Nephron progenitor cell (in vitro differentiated cells): ENCODE data around the gene BRI3.
A peak's percentile ranks its signal among the peaks of the same experiment; 100 is the strongest.

Experiments used
- DNase-seq: peaks from one replicate; pipeline ENCODE4 v3.0.0; 2021
- H3K27ac Mint-ChIP-seq: 2 replicates; pipeline ENCODE4 v1.8.0; 2021; ENCODE audit warnings: mild to moderate bottlenecking, moderate library complexity, mixed read lengths
- H3K27me3 Mint-ChIP-seq: 2 replicates; pipeline ENCODE4 v1.8.0; 2021; ENCODE audit warnings: mild to moderate bottlenecking, low read depth, mixed read lengths; ENCODE audit not compliant: poor library complexity
- H3K36me3 Mint-ChIP-seq: 2 replicates; pipeline ENCODE4 v1.8.0; 2021; ENCODE audit warnings: low read depth, mixed read lengths
- H3K4me1 Mint-ChIP-seq: 2 replicates; pipeline ENCODE4 v1.8.0; 2021; ENCODE audit warnings: mixed read lengths
- H3K4me3 Mint-ChIP-seq: 2 replicates; pipeline ENCODE4 v1.8.0; 2021; ENCODE audit warnings: mild to moderate bottlenecking, moderate library complexity, mixed read lengths
- H3K9me3 Mint-ChIP-seq: 2 replicates; pipeline ENCODE4 v1.8.0; 2021; ENCODE audit warnings: mild to moderate bottlenecking, moderate library complexity, mixed read lengths
- TF ChIP-seq, protein P1 (sequence below): fragments of 200-600 bp; sonication (generic); IDR thresholded peaks from 2 replicates; pipeline ENCODE4 v1.5.0; 2021; ENCODE audit warnings: antibody characterized with exemption

BRI3 gene

DNA sequence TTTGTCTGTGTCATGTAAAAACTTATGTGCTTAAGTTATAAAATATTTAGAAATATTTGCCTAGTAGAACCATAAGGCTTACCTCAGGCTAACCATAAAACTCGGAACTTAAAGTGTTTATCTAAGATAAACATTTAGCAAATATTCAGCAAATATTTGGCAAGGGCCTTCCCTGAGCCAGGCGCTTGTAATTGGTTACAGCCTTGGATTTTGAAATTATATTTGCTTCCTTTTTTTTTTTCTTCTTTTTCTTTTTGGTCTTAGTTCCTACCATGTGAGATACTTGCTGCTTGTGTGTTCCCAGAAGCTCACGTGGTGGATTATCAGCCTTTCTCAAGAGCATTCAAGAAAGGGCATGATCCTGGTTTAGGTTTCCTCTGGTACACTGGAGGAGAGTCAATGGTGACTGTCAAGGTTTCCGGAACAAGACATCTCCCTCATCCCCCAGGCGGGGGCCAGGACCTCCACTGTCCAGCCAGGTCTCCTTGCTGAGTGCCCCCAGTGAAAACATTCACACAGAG is 5.2 kb upstream of the BRI3 start:
- Mint-ChIP-seq H3K27ac (no peak overlapping the region), H3K27me3 (no peaks in the 10 kb centered on the region), H3K4me1 (peaks cover 10% of the 10 kb centered on the region), H3K36me3 (no peaks in the 10 kb centered on the region), H3K9me3 (no peaks in the 10 kb centered on the region), H3K4me3 (no peak overlapping the region)
- TF ChIP-seq, protein P1, sequence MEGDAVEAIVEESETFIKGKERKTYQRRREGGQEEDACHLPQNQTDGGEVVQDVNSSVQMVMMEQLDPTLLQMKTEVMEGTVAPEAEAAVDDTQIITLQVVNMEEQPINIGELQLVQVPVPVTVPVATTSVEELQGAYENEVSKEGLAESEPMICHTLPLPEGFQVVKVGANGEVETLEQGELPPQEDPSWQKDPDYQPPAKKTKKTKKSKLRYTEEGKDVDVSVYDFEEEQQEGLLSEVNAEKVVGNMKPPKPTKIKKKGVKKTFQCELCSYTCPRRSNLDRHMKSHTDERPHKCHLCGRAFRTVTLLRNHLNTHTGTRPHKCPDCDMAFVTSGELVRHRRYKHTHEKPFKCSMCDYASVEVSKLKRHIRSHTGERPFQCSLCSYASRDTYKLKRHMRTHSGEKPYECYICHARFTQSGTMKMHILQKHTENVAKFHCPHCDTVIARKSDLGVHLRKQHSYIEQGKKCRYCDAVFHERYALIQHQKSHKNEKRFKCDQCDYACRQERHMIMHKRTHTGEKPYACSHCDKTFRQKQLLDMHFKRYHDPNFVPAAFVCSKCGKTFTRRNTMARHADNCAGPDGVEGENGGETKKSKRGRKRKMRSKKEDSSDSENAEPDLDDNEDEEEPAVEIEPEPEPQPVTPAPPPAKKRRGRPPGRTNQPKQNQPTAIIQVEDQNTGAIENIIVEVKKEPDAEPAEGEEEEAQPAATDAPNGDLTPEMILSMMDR, result no peak
- DNase-seq, result no peak

DNA sequence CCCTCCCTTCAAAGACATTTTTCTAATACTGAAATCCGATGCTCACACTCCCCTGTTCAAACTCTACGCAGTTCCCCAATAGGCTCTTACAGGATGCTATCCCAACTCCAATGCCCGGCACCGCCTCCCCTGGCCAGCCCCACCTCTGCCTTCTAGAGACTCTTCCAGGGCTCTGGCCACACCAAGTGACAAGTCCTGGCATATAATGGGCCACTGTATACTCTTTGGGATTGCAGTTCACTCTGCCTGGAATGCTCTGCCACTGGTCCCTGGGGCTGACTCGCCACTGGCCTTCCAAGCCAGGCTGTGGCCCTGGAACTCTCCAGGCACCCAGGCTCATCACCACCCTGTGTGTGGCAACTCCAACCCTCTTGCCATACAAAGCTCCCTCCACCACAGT is 3.1 kb upstream of the BRI3 start:
- no peaks in the 10 kb centered on the region for H3K9me3 Mint-ChIP-seq
- H3K4me3 Mint-ChIP-seq, result no peak overlapping the region
- H3K36me3 Mint-ChIP-seq, result no peaks in the 10 kb centered on the region
- TF ChIP-seq, protein P1, result no peak
- peaks cover 22% of the 10 kb centered on the region for H3K4me1 Mint-ChIP-seq
- peak overlapping the region; percentile 82 for H3K27ac Mint-ChIP-seq
- H3K27me3 Mint-ChIP-seq, result no peaks in the 10 kb centered on the region
- DNase-seq, result no peak

DNA sequence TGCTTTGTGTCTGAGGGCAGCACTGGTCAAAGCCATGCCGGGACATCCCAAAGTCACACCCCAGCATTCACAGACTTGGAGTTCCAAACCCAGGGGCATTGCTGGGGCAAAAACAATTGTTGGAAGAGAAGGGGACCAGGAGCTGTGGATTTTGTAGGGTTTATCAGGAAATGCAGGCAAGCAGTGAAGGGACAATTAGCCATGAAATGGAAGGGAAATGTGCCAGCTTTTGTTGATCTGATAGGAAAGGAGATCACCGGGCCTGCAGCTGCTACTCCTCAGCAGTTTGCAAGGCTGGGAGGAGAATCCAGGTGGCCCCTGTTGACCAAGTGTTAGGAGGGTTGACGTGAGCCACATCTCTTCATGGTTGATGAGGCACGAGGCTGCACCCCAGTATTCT is 2.5 kb upstream of the BRI3 start:
- Mint-ChIP-seq H3K27ac (no peak overlapping the region), H3K9me3 (no peaks in the 10 kb centered on the region), H3K4me3 (peak overlapping the region; percentile 34), H3K4me1 (peaks cover 26% of the 10 kb centered on the region), H3K36me3 (no peaks in the 10 kb centered on the region), H3K27me3 (no peaks in the 10 kb centered on the region)
- TF ChIP-seq, protein P1, result no peak
- DNase-seq, result no peak

DNA sequence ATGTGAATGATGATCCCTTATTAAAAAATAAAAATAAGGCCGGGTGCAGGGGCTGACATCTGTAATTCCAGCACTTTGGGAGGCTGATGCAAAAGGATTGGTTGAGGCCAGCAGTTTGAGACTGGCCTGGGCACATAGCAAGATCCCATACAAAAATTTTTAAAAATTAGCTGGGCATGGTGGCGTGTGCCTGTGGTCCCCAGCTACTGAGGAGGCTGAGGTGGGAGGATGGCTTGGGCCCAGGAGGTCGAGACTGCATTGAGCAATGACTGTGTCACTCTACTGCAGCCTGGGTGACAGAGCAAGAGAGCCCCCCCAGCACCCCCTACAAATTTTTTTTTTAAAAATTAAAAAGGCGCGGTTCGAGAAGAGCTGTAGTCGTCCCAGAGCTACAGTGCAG is 1.2 kb upstream of the BRI3 start:
- H3K27ac Mint-ChIP-seq, result no peak overlapping the region
- DNase-seq, result no peak
- peaks cover 39% of the 10 kb centered on the region for H3K4me1 Mint-ChIP-seq
- no peaks in the 10 kb centered on the region for H3K9me3 Mint-ChIP-seq
- no peaks in the 10 kb centered on the region for H3K27me3 Mint-ChIP-seq
- H3K36me3 Mint-ChIP-seq, result no peaks in the 10 kb centered on the region
- TF ChIP-seq, protein P1, result no peak
- H3K4me3 Mint-ChIP-seq, result peak overlapping the region; percentile 81

DNA sequence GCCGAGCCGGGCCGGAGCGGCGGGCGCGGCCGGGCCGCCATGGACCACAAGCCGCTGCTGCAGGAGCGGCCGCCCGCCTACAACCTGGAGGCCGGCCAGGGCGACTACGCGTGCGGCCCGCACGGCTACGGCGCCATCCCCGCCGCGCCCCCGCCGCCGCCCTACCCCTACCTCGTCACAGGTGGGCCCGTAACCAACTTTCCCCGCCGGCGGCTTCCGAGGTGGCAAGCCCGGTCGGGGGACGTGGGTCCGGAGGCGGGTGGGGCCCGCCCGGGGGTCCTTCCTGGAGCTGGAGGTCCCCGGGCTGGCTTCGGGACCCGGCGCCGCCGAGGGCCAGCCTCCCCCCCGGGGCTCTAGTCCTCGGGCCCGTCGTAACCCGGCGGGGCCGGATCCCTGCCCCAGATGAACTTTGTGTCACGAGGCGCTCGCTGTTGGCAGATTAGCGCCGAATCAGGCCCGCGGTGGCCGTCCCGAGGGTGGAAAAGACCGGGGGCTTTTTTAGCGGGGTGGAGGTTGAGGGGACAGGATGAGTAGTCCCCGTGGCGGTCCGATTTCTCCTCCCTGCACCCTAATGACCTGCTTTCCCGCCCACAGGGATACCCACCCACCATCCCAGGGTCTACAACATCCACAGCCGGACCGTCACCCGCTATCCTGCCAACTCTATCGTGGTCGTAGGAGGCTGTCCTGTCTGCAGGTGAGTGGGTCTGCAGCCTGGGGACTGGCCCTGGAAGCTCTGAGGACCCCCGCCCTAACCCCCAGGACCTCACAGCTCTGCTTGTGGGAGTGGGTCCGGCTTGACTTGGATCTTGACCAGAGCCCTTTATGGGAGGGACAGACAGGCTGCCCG is 496 bp downstream of the BRI3 start:
- Mint-ChIP-seq H3K4me1 (peaks cover 46% of the 10 kb centered on the region), H3K27ac (no peak overlapping the region), H3K27me3 (no peaks in the 10 kb centered on the region), H3K9me3 (no peaks in the 10 kb centered on the region), H3K36me3 (no peaks in the 10 kb centered on the region), H3K4me3 (peak overlapping the region; percentile 92)
- DNase-seq, result no peak
- TF ChIP-seq, protein P1, result no peak

DNA sequence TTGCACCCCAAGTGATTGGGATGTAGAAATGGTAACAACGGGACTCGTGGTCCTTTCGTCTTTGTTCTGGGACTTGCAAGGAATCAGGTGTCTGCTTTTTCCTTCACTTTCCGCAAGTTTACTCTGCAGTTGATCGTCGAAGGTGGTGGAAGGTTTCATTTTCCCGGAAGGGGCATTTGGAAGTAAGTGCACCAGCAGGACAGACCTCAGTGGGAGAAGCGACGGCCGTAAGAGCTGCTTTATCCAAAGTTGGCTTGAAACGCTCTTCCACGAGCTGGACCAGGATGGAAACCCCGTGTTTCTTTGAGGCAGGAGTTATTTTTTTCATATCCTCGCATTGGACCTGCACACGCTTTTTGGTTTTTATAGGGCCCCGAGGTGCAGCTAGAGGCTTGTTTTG is 1.2 kb downstream of the BRI3 start:
- H3K27me3 Mint-ChIP-seq, result no peaks in the 10 kb centered on the region
- peaks cover 51% of the 10 kb centered on the region for H3K4me1 Mint-ChIP-seq
- H3K4me3 Mint-ChIP-seq, result peak overlapping the region; percentile 92
- H3K36me3 Mint-ChIP-seq, result no peaks in the 10 kb centered on the region
- TF ChIP-seq, protein P1, result no peak
- no peaks in the 10 kb centered on the region for H3K9me3 Mint-ChIP-seq
- H3K27ac Mint-ChIP-seq, result peak overlapping the region; percentile 47
- no peak for DNase-seq
